GM18870 (cell line): ENCODE results near the gene NDUFB8.

ENCODE experiments used
- ATAC-seq: cut with Tn5 transposase; IDR thresholded peaks from one replicate; pipeline ENCODE4 v1.9.1; 2021; ENCODE audit warnings: moderate library complexity; ENCODE audit not compliant: unreplicated experiment

NDUFB8 gene

DNA sequence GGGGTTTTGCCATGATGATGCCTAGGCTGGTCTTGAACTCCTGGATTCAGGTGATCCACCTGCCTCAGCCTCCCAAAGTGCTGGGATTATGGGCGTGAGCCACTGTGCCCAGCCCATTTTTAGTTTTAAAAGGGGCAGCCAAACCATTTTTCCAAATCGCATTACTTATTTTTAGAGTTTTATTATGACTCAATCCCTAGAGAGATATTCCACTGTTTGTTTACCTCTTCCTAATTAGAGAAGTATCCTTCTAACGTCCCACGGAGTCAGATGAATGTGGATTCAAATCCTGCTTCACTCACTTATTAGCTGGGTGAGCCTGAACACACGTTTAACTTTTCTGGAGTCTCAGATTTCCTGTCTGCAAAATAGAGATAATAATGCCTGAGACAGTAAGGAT is 51.7 kb downstream of the NDUFB8 start:
- no peak for ATAC-seq
